GM18873 (cell line): Measurements from ENCODE around the gene SRPRB.

Source experiments
- ATAC-seq: cut with Tn5 transposase; IDR thresholded peaks from one replicate; pipeline ENCODE4 v1.9.1; 2021; ENCODE audit warnings: mild to moderate bottlenecking, moderate library complexity, moderate number of reproducible peaks; ENCODE audit not compliant: unreplicated experiment, low FRiP score

The SRPRB gene

DNA sequence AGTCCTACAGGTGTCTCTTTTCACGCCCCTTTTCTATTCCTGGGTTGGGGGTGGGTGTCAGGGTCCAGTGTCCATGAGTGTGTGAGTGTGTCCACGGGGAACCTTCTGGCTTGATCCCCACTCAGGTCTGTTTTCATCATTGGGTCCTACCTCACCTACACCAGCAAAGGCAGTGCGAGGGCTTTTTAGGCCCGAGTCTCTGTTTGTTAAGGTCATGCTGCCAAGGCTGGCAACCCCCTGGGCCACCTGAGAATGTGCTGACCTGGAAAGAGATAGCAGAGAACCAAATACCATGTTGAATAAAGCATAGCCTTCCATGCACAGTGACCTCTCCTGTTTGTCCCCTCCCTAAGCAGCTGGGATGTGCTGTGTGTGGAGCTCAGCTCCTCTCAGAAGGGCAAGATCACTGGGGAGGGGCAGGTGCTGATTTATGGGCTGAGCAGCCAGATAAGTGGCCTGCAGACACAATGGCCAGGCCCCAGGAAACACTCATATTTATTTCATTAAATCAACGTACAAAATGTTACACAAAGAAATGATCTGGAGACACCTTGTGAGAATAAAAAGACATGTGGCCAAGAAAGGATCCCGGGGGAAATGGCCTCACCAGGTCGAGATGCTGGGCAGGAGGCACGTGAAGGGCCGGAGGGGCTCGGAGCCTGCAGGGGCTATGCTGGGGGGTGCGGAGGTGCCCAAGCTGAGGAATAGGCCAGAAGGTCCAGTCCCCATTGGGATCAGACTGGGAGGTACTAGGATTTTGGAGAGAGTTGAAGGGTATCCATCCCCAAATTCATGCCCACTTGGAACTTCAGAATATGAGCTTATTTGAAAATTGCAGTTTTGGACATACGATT, 54.0 kb downstream of the SRPRB start:
- no peak for ATAC-seq

GRCh38 chr3:133860519-133860918, 54.9 kb downstream of the SRPRB start:
- ATAC-seq = no peak

- ATAC-seq = no peak
These were observed 56.5 kb downstream of the SRPRB start for GRCh38 chr3:133862161-133862560.

GRCh38 chr3:133863911-133864310, 58.3 kb downstream of the SRPRB start:
- ATAC-seq = no peak

DNA sequence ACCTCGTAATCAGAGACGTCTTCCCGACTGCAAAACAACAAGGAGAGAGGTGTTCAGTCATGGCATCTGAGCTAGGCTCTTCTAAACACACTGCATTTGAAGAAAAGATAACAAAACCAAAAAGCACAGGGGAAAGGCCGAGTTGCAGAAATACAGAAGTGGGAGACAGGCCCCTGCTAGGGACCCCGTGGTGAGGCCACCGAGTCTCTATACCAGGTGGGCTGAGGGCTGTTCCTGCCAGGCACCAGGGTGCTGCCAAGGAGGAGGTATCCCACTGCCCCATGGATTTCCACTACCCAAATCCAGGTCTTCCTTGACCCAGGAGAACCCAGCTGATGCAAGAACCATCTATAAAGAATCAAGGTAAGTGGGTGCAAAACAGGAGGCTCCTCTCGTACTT, 59.0 kb downstream of the SRPRB start:
- ATAC-seq = no peak

DNA sequence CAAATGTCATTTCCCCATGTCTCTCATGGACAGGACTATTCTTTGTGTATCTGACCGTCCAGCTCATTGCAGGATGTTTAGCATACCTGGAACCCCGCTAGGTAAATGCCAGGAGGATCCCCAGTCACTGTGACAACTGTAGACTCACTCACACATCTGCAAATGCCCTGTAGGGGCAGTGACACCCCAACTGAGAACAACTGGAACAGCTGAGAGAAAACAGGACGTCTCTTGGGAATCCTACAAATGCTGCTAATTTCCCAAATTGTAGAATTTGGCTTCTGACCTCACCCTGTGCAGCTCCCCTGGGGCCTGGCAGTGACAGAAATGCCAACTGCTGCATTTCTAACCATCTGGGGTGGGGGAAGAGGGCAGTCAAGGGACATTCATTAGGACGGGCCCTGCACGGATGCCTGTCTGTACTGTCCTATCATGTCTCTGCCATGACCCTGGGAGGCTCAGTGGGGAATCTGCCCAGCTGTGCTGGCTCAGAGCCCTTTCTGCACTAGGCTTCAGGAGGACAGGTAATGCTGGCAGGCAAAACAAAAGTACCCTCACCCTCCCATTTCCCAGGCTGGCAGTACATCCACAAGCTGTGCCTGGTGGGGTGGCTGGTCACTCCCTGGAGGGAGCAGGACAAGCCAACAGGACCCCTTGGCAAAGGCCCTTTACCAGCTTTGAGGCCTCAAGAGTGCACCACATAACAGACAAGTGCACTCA, 59.7 kb downstream of the SRPRB start:
- ATAC-seq = no peak

DNA sequence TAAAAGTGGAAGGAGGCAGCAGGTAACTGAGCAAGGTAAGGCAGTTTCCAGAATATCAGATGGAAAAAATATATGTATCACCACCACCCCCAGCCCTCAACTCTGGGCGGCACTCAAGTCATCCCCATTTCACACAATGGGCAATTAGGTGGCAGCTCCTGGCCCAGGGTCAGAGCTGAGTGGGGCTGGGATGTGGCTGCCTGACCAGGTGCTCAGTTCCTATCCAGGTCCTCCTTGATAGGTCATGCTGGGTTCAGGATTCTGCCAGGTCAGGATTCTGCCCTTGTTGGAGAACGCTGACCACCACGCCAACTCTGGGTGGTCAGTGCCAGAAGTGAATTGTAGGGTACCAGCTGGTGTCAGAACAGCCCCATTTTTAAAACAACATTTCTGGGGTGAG, 60.5 kb downstream of the SRPRB start:
- no peak for ATAC-seq

DNA sequence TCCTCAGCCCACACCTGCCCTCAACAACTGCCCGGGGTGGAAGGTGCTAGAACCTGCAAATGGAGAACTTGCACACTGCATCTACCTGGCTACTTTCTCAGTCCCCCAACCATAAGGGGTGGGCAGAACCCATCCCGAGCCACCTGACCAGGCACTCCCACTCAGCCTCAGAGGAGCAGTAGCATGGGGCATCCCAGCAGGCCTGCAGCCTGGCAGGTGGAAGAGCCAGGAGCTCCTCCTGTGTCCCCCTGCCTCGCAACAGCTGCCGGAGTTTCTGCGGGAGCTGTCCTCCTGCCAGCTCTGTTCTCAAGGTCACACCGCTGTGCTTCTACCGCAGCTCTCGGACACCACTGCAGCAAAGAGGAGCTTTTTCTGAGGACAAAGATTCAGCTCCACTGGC, 62.6 kb downstream of the SRPRB start:
- ATAC-seq = no peak

- no peak for ATAC-seq
These were observed 63.3 kb downstream of the SRPRB start for GRCh38 chr3:133868758-133869475.

DNA sequence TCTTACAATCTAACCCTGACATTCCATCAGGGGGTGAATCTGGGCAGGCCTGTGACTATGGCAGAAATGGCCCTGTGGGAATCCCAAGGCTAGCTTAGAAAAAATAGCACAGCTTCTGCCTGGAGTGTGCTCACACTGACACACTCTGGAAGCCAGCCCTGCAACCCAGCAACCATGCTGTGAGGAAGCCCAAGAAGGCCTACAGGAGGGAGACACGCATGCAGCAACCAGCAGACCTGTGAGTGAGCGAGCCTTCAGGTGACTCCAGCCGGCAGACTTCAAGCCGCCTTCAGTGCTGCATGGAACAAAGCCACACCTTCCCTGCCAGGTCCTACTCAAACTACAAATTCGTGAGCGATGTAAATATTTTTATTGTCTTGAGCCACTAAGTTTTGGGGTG, 64.0 kb downstream of the SRPRB start:
- ATAC-seq = no peak

GRCh38 chr3:133870822-133871221, 65.2 kb downstream of the SRPRB start:
- no peak for ATAC-seq
